Bronchial epithelial cell (primary cell): ENCODE data around the gene CLRN3. TPM values are rescaled to one million over a fixed set of nuclear protein-coding genes. Genes with fewer than 3 reads are reported as not detected.

Source experiments
- DNase-seq: peaks from one replicate; pipeline ENCODE4 v3.0.0-alpha.2; 2010; ENCODE audit warnings: low read depth
- FAIRE-seq: peaks from 2 replicates; lab custom pipeline; 2011; peaks lifted over from hg19 to GRCh38; lab: Jason Lieb, UNC
- H3K27me3 ChIP-seq: 2 replicates; pipeline ENCODE4 v1.5.1; 2011; ENCODE audit warnings: low read length; ENCODE audit not compliant: control insufficient read depth, insufficient read depth
- H3K36me3 ChIP-seq: 2 replicates; pipeline ENCODE4 v1.5.1; 2011; ENCODE audit warnings: low read length; ENCODE audit not compliant: control insufficient read depth, insufficient read depth
- H3K4me3 ChIP-seq: 2 replicates; pipeline ENCODE4 v1.5.1; 2011; ENCODE audit warnings: mild to moderate bottlenecking, low read depth, low read length, control low read depth
- total RNA-seq: library from RNA; depleted of rRNA; stranded (reverse); fragments of >200 nt; gene quantifications from 2 replicates; pipeline ENCODE4 v1.2.1, GENCODE V29; 2014
- TF ChIP-seq, protein P1 (sequence below): IDR thresholded peaks from 2 replicates; pipeline ENCODE4 v1.5.1; 2011; ENCODE audit warnings: mild to moderate bottlenecking, moderate library complexity, low read length, control low read depth, inconsistent platforms; ENCODE audit not compliant: insufficient read depth, severe bottlenecking

The CLRN3 gene
- total RNA-seq, 1 donor from 2014 or later, result not detected

DNA sequence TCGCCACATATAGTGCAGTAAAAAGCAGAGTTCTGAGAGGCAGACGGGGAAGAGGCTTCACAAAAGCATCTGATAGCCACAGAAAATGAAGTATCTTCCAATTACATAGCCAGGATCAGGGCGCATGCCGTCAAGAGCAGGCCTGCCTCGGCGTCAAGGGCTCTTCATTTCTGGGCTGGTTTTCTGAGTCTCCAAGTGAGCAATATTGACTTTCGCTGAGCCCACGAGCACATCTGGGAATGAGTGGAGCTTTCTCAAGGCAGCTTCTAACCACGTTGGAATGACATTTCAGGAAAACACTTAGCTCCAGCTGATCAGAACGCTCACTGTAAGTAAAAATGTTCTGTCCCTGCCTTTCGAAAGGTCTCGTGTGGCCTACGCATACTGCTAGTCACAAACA, 51.9 kb downstream of the CLRN3 start:
- no peak for DNase-seq
- TF ChIP-seq, protein P1, sequence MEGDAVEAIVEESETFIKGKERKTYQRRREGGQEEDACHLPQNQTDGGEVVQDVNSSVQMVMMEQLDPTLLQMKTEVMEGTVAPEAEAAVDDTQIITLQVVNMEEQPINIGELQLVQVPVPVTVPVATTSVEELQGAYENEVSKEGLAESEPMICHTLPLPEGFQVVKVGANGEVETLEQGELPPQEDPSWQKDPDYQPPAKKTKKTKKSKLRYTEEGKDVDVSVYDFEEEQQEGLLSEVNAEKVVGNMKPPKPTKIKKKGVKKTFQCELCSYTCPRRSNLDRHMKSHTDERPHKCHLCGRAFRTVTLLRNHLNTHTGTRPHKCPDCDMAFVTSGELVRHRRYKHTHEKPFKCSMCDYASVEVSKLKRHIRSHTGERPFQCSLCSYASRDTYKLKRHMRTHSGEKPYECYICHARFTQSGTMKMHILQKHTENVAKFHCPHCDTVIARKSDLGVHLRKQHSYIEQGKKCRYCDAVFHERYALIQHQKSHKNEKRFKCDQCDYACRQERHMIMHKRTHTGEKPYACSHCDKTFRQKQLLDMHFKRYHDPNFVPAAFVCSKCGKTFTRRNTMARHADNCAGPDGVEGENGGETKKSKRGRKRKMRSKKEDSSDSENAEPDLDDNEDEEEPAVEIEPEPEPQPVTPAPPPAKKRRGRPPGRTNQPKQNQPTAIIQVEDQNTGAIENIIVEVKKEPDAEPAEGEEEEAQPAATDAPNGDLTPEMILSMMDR, result no peak
- peaks cover 1% of the 10 kb centered on the region for H3K27me3 ChIP-seq
- FAIRE-seq, result no peak
- no peak overlapping the region for H3K4me3 ChIP-seq
- no peaks in the 10 kb centered on the region for H3K36me3 ChIP-seq

- DNase-seq, result no peak
- no peak for FAIRE-seq
Observed at GRCh38 chr10:127836966-127837365, 55.8 kb downstream of the CLRN3 start.

DNA sequence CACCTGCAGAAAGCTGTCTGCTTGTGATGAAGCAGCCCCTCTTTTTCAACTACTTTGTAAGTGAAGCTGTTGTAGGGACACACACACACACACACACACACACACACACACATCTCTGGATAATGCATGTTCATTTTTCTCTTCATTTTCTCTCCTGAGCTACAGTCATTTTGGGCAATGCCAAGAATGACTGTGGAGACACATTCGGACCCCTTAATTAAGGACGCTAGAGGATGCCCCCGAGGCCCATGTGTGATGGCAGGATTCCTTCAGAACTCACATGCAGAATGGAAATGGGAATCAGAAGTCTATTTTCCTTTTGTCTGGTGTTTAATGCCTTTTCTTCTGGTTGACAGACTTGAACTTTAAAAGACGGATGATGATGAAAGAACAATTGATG, 56.6 kb downstream of the CLRN3 start:
- DNase-seq (no peak), FAIRE-seq (no peak)
- no peak overlapping the region for H3K4me3 ChIP-seq
- peaks cover 1% of the 10 kb centered on the region for H3K27me3 ChIP-seq
- H3K36me3 ChIP-seq, result no peaks in the 10 kb centered on the region
- TF ChIP-seq, protein P1, result no peak

More at GRCh38 chr10:127836966-127837365, 55.8 kb downstream of the CLRN3 start:
- H3K27me3 ChIP-seq, result peaks cover 1% of the 10 kb centered on the region
- H3K36me3 ChIP-seq, result no peaks in the 10 kb centered on the region
- no peak overlapping the region for H3K4me3 ChIP-seq
- TF ChIP-seq, protein P1, result no peak

DNA sequence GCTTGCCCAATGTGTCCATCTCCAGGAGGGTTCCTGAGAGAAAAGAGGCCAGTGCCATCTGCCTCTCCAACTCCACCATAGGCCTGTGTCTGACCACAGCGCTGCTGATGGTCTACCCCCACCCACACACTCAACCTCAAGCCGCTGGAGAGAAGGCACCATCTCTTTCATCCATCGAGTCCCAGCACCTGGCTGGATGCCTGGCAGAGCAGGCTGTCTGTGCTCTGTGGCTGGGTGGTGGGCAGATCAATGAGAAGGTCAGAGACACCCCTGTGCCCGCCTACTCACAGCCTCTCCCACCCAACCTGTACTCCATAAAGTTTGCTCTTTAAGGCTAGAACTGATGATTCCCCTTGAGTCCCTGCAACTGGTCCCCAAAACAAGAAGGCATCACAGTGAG, 58.0 kb downstream of the CLRN3 start:
- Histone ChIP-seq H3K36me3 (no peaks in the 10 kb centered on the region), H3K27me3 (no peaks in the 10 kb centered on the region), H3K4me3 (no peak overlapping the region)
- no peak for FAIRE-seq
- DNase-seq, result no peak
- TF ChIP-seq, protein P1, result no peak

GRCh38 chr10:127834221-127834620, 58.5 kb downstream of the CLRN3 start:
- H3K4me3 ChIP-seq, result no peak overlapping the region
- H3K36me3 ChIP-seq, result no peaks in the 10 kb centered on the region
- TF ChIP-seq, protein P1, result no peak
- FAIRE-seq, result no peak
- DNase-seq, result no peak
- no peaks in the 10 kb centered on the region for H3K27me3 ChIP-seq

DNA sequence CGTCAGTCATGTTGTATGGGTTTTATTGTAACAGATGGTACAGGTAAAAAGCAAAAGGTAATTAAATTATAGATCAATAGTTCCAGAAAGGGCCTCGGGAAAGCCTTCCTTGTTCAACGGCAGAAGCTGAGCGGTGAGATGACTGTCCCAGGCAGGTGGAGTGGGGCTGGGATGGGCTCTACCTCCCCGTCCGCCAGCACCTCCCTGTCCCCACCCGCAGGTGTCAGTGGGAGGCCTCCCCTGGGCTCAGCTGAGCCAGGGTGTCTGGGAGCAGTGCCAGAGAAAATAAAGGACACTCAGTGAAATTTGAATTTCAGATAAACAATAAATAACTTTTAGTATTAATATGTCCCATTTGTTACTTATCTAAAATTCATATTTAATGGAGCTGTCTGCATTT, 58.9 kb downstream of the CLRN3 start:
- H3K36me3 ChIP-seq, result no peaks in the 10 kb centered on the region
- H3K4me3 ChIP-seq, result no peak overlapping the region
- FAIRE-seq (no peak), DNase-seq (no peak)
- no peaks in the 10 kb centered on the region for H3K27me3 ChIP-seq
- TF ChIP-seq, protein P1, result no peak
